SK-N-SH (cell line): ENCODE measurements around the gene ANKS1B. TPM values are rescaled to one million over a fixed set of nuclear protein-coding genes. Genes with fewer than 3 reads are reported as not detected.

Experiments used
- CTCF ChIA-PET: fragments of 300-600, 350-600 bp; formaldehyde crosslinking; extraction: SDS; loops from one replicate; lab custom pipeline; 2021; lab: Yijun Ruan, JAX
- POLR2A ChIA-PET: fragments of 350-600 bp; sonication (Branson Sonifier 250); formaldehyde crosslinking; extraction: SDS; loops from one replicate; lab custom pipeline; 2020; ENCODE audit warnings: antibody characterized with exemption, inconsistent platforms; lab: Yijun Ruan, JAX
- DNase-seq: peaks from one replicate; pipeline ENCODE4 v3.0.0; 2012
- H2AFZ ChIP-seq: fragments of 200-600 bp; sonication (generic); 2 replicates; pipeline ENCODE4 v1.8.1; 2016; ENCODE audit warnings: antibody characterized with exemption, mild to moderate bottlenecking, low read depth
- H3F3A ChIP-seq: fragments of 200-600 bp; sonication (generic); replicated peaks from 2 replicates; pipeline ENCODE3; 2016; ENCODE audit warnings: antibody characterized with exemption, mild to moderate bottlenecking; ENCODE audit not compliant: insufficient read depth
- H3K27ac ChIP-seq, 2 experiments: fragments of 200-500 bp in 1 of 2; fragments of 200-600 bp in 1 of 2; sonication (Bioruptor generic) in 1 of 2; sonication (generic), shearing (Covaris generic) in 1 of 2; 2 replicates each; pipeline versions ENCODE4 v1.5.1 to v1.6.1; 2014 to 2016; ENCODE audit warnings: low read depth in 2 of 2, inconsistent platforms in 1 of 2, low read length in 1 of 2, mild to moderate bottlenecking in 1 of 2, mixed read lengths in 1 of 2
- H3K27me3 ChIP-seq: fragments of 200-600 bp; sonication (generic), shearing (Covaris generic); 2 replicates; pipeline ENCODE4 v1.6.1; 2016; ENCODE audit warnings: mixed run types; ENCODE audit not compliant: insufficient read depth
- H3K36me3 ChIP-seq, 2 experiments: fragments of 200-500 bp in 1 of 2; fragments of 200-600 bp in 1 of 2; sonication (Bioruptor generic) in 1 of 2; sonication (generic) in 1 of 2; replicated peaks in 1 of 2; 2 replicates each; pipeline versions ENCODE3 to v1.5.1; 2014 to 2016; ENCODE audit warnings: low read length in 1 of 2, mild to moderate bottlenecking in 1 of 2; ENCODE audit not compliant: insufficient read depth in 2 of 2, control insufficient read depth in 1 of 2
- H3K4me1 ChIP-seq, 2 experiments: fragments of 200-500 bp in 1 of 2; fragments of 200-600 bp in 1 of 2; sonication (Bioruptor generic) in 1 of 2; sonication (generic), shearing (Covaris generic) in 1 of 2; 2 replicates each; pipeline versions ENCODE4 v1.5.1 to v1.6.1; 2014 to 2016; ENCODE audit warnings: low read depth in 1 of 2, low read length in 1 of 2, mixed run types in 1 of 2; ENCODE audit not compliant: insufficient read depth in 2 of 2, control insufficient read depth in 1 of 2
- H3K4me2 ChIP-seq: fragments of 200-600 bp; sonication (generic), shearing (Covaris generic); 2 replicates; pipeline ENCODE4 v1.6.1; 2017; ENCODE audit warnings: mixed run types
- H3K4me3 ChIP-seq, 2 experiments: fragments of 200-500 bp in 1 of 2; fragments of 200-600 bp in 1 of 2; sonication (Bioruptor generic) in 1 of 2; sonication (generic), shearing (Covaris generic) in 1 of 2; 2 replicates each; pipeline versions ENCODE4 v1.5.1 to v1.8.1; 2014 to 2016; ENCODE audit warnings: low read depth in 2 of 2, inconsistent platforms in 1 of 2, low read length in 1 of 2, mild to moderate bottlenecking in 1 of 2, mixed read lengths in 1 of 2, moderate library complexity in 1 of 2
- H3K79me2 ChIP-seq: fragments of 200-600 bp; sonication (generic); 2 replicates; pipeline ENCODE4 v1.8.1; 2017; ENCODE audit warnings: mild to moderate bottlenecking; ENCODE audit not compliant: insufficient read depth
- H3K9ac ChIP-seq: fragments of 200-600 bp; sonication (generic); 2 replicates; pipeline ENCODE4 v1.6.1; 2017; ENCODE audit warnings: mixed run types
- H3K9me2 ChIP-seq: fragments of 200-600 bp; sonication (generic); 2 replicates; pipeline ENCODE4 v1.6.1; 2017; ENCODE audit warnings: mixed run types
- H3K9me3 ChIP-seq: fragments of 200-600 bp; sonication (generic); 2 replicates; pipeline ENCODE4 v1.6.1; 2017; ENCODE audit warnings: mixed run types, mild to moderate bottlenecking, moderate library complexity
- H4K20me1 ChIP-seq: fragments of 200-600 bp; sonication (generic); 2 replicates; pipeline ENCODE4 v1.6.1; 2017; ENCODE audit warnings: mild to moderate bottlenecking, mixed run types; ENCODE audit not compliant: insufficient read depth
- CHD2 ChIP-seq: fragments of 150-350 bp; IDR thresholded peaks from 2 replicates; pipeline ENCODE4 v1.6.1; 2018; ENCODE audit warnings: low read length; ENCODE audit not compliant: partially characterized antibody
- ELF1 ChIP-seq: IDR thresholded peaks from 2 replicates; pipeline ENCODE4 v1.4.0; 2012
- EZH2phosphoT487 ChIP-seq: fragments of 200-600 bp; sonication (generic); IDR thresholded peaks from 2 replicates; pipeline ENCODE4 v1.6.1; 2017; ENCODE audit warnings: low read depth, mixed run types, mild to moderate bottlenecking, antibody characterized with exemption, moderate library complexity, borderline replicate concordance
- FOSL2 ChIP-seq: IDR thresholded peaks from 2 replicates; pipeline ENCODE4 v1.4.0; 2012; ENCODE audit warnings: low read depth, mild to moderate bottlenecking, moderate library complexity, borderline replicate concordance
- FOXM1 ChIP-seq: IDR thresholded peaks from 2 replicates; pipeline ENCODE4 v1.4.0; 2012; ENCODE audit warnings: low read depth, mild to moderate bottlenecking
- GABPA ChIP-seq: IDR thresholded peaks from 2 replicates; pipeline ENCODE4 v1.4.0; 2012; ENCODE audit warnings: low read depth, mild to moderate bottlenecking
- GATA2 ChIP-seq: sonication (generic); formaldehyde crosslinking; IDR thresholded peaks from 2 replicates; pipeline ENCODE4 v1.5.0; 2020; ENCODE audit warnings: mild to moderate bottlenecking, missing genetic modification reagents
- JUND ChIP-seq: IDR thresholded peaks from 2 replicates; pipeline ENCODE4 v1.4.0; 2012
- MEF2A ChIP-seq: IDR thresholded peaks from 2 replicates; pipeline ENCODE4 v1.4.0; 2012; ENCODE audit warnings: low read depth, borderline replicate concordance
- MXI1 ChIP-seq: IDR thresholded peaks from 2 replicates; pipeline ENCODE4 v1.6.1; 2012; ENCODE audit warnings: mild to moderate bottlenecking, low read depth, low read length, improper control_type of control experiment
- NFIC ChIP-seq: IDR thresholded peaks from 2 replicates; pipeline ENCODE4 v1.4.0; 2012; ENCODE audit warnings: borderline replicate concordance
- POLR2AphosphoS5 ChIP-seq: IDR thresholded peaks from 2 replicates; pipeline ENCODE4 v1.6.1; 2012; ENCODE audit warnings: low read depth, low read length
- RCOR1 ChIP-seq: fragments of 150-350 bp; IDR thresholded peaks from 2 replicates; pipeline ENCODE4 v1.6.1; 2017; ENCODE audit warnings: antibody characterized with exemption, low read length
- RXRA ChIP-seq: IDR thresholded peaks from 2 replicates; pipeline ENCODE4 v1.4.0; 2012; ENCODE audit warnings: low read depth, mild to moderate bottlenecking, borderline replicate concordance
- SIN3A ChIP-seq: IDR thresholded peaks from 2 replicates; pipeline ENCODE4 v1.6.1; 2012; ENCODE audit warnings: low read depth, mild to moderate bottlenecking, low read length, moderate library complexity, borderline replicate concordance
- SMC3 ChIP-seq: IDR thresholded peaks from 2 replicates; pipeline ENCODE4 v1.6.1; 2012; ENCODE audit warnings: low read depth, low read length, improper control_type of control experiment
- TAF1 ChIP-seq: IDR thresholded peaks from 2 replicates; pipeline ENCODE4 v1.6.1; 2012; ENCODE audit warnings: low read depth, mild to moderate bottlenecking, low read length, moderate library complexity, borderline replicate concordance
- TCF12 ChIP-seq: IDR thresholded peaks from 2 replicates; pipeline ENCODE4 v1.4.0; 2012
- WGBS: methylation state at CpG from one replicate; pipeline ENCODE4 v1.1.6; 2017; ENCODE audit warnings: low lambda C conversion rate; 5-methylcytosine and 5-hydroxymethylcytosine counted together
- polyA plus RNA-seq, 3 experiments: library from polyadenylated mRNA; depleted of rRNA; stranded (reverse); fragments of >200 nt; gene quantifications; 2 replicates each; pipeline ENCODE4 v1.2.3, GENCODE V29; 2012
- TF ChIP-seq, protein P1 (sequence below): fragments of 150-350 bp; IDR thresholded peaks from 2 replicates; pipeline ENCODE4 v1.6.1; 2016; ENCODE audit warnings: mild to moderate bottlenecking, low read depth, low read length
- TF ChIP-seq, protein P2 (sequence below): IDR thresholded peaks from 2 replicates; pipeline ENCODE4 v1.4.0; 2012; ENCODE audit warnings: low read depth
- TF ChIP-seq, protein P3 (sequence below): IDR thresholded peaks from 2 replicates; pipeline ENCODE4 v1.4.0; 2012; ENCODE audit warnings: low read depth, borderline replicate concordance
- TF ChIP-seq, protein P4 (sequence below): IDR thresholded peaks from 2 replicates; pipeline ENCODE4; 2012
- TF ChIP-seq, protein P5 (sequence below): IDR thresholded peaks from 2 replicates; pipeline ENCODE4 v1.4.0; 2012; ENCODE audit warnings: low read depth, borderline replicate concordance

Gene ANKS1B
- polyA plus RNA-seq, 1 of the 3 experiments (the other 2 are of a cell fraction), result 1.8 TPM

DNA sequence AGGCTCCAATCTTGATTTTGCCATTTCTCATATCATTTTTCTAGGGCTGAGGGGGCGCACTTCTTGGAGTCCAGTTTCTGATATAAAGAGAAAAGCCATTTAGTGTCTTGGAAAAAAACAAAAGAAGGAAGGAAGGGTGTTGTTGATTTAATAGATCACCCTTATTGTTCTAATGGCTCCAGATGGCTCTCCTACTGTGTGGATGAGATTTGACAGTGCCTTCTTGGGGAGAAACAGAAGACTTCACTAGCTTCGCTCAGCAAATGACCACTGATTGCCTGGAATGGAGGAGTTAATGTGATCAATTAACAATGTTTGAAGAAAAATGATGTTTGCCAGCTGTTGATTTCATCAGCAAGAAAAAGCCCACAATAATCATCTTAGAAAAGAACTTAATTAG, 1123.5 kb downstream of the ANKS1B start:
- H2AFZ ChIP-seq, result no peak overlapping the region
- H3K4me1 ChIP-seq, result no peaks in the 10 kb centered on the region
- H3K27me3 ChIP-seq, result no peaks in the 10 kb centered on the region
- ChIA-PET CTCF (interaction anchor here (1.6 kb wide), 1 partner anchor 11 kb away, joined by 4 read pairs; no protein-coding TSS in a partner anchor), POLR2A (no interaction called here)
- H3K4me2 ChIP-seq, result no peak overlapping the region
- no peak overlapping the region for H3K4me3 ChIP-seq
- H3K36me3 ChIP-seq, result no peaks in the 10 kb centered on the region
- TF ChIP-seq, protein P1, sequence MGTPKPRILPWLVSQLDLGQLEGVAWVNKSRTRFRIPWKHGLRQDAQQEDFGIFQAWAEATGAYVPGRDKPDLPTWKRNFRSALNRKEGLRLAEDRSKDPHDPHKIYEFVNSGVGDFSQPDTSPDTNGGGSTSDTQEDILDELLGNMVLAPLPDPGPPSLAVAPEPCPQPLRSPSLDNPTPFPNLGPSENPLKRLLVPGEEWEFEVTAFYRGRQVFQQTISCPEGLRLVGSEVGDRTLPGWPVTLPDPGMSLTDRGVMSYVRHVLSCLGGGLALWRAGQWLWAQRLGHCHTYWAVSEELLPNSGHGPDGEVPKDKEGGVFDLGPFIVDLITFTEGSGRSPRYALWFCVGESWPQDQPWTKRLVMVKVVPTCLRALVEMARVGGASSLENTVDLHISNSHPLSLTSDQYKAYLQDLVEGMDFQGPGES, result no peak
- TF ChIP-seq FOXM1, result no peak
- TF ChIP-seq RXRA, result no peak
- no peak for TF ChIP-seq MEF2A
- no peak for TF ChIP-seq JUND
- TF ChIP-seq FOSL2, result no peak
- TF ChIP-seq, protein P2, sequence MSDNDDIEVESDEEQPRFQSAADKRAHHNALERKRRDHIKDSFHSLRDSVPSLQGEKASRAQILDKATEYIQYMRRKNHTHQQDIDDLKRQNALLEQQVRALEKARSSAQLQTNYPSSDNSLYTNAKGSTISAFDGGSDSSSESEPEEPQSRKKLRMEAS, result no peak
- TF ChIP-seq RCOR1, result no peak
- no peak for TF ChIP-seq ELF1
- TF ChIP-seq, protein P3, sequence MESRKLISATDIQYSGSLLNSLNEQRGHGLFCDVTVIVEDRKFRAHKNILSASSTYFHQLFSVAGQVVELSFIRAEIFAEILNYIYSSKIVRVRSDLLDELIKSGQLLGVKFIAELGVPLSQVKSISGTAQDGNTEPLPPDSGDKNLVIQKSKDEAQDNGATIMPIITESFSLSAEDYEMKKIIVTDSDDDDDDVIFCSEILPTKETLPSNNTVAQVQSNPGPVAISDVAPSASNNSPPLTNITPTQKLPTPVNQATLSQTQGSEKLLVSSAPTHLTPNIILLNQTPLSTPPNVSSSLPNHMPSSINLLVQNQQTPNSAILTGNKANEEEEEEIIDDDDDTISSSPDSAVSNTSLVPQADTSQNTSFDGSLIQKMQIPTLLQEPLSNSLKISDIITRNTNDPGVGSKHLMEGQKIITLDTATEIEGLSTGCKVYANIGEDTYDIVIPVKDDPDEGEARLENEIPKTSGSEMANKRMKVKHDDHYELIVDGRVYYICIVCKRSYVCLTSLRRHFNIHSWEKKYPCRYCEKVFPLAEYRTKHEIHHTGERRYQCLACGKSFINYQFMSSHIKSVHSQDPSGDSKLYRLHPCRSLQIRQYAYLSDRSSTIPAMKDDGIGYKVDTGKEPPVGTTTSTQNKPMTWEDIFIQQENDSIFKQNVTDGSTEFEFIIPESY, result no peak
- TF ChIP-seq NFIC, result no peak
- TF ChIP-seq CHD2, result no peak
- TF ChIP-seq TAF1, result no peak
- TF ChIP-seq SMC3, result no peak
- TF ChIP-seq POLR2AphosphoS5, result no peak
- no peaks in the 10 kb centered on the region for H3K79me2 ChIP-seq
- H3K27ac ChIP-seq, result no peak overlapping the region
- WGBS, result 58% methylated on average over 2 of the region's 2 CpGs
- H3F3A ChIP-seq, result no peaks in the 10 kb centered on the region
- no peaks in the 10 kb centered on the region for H3K9me2 ChIP-seq
- H3K9me3 ChIP-seq, result no peaks in the 10 kb centered on the region
- H4K20me1 ChIP-seq, result no peaks in the 10 kb centered on the region
- no peak for DNase-seq
- H3K9ac ChIP-seq, result no peak overlapping the region

DNA sequence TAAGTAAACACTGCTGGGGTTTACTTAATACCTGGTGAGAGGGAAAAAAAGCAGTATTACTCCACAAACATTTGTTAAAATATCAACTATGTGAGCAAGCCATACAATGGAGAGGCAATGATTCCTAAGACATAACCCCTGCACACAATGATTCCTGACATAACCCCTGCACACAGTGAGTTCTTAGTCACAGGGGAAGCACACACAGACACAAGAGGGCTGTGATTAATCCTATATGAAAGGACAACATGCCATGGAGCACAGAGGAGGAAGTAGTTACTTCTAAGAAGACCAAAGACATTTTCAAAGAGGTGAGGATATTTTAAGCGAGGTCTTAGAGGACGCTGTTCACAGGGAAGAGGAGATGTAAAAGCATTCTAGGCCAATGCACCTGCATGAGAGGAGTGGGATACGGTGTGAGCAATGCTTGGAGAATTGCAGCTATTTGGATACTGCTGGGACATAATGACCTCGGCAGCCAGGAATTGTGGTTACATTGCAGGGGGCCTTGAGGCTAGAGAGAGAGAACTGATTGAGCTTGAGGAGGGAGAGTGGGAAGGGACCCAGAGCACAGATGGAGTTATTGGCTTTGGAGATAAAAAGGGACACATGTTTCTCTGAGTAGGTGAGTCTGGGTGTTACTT, 1127.7 kb downstream of the ANKS1B start:
- H3F3A ChIP-seq, result no peaks in the 10 kb centered on the region
- H3K9ac ChIP-seq, result no peak overlapping the region
- CTCF ChIA-PET, result no interaction called here
- no peaks in the 10 kb centered on the region for H3K27me3 ChIP-seq
- 44% methylated on average over 4 of the region's 4 CpGs for WGBS
- H2AFZ ChIP-seq, result no peak overlapping the region
- no peaks in the 10 kb centered on the region for H3K79me2 ChIP-seq
- POLR2A ChIA-PET, result no interaction called here
- H3K36me3 ChIP-seq, result no peaks in the 10 kb centered on the region
- no peaks in the 10 kb centered on the region for H4K20me1 ChIP-seq
- no peak overlapping the region for H3K27ac ChIP-seq
- H3K4me1 ChIP-seq, result no peaks in the 10 kb centered on the region
- H3K4me2 ChIP-seq, result no peak overlapping the region
- H3K9me2 ChIP-seq, result no peaks in the 10 kb centered on the region
- H3K9me3 ChIP-seq, result no peaks in the 10 kb centered on the region
- no peak overlapping the region for H3K4me3 ChIP-seq
- no peak for DNase-seq
- TF ChIP-seq, protein P2, result no peak
- TF ChIP-seq SIN3A (no peak), JUND (no peak), GATA2 (no peak), MXI1 (no peak), MEF2A (no peak), EZH2phosphoT487 (no peak), RCOR1 (no peak), TCF12 (no peak), GABPA (no peak)
- TF ChIP-seq, protein P4, sequence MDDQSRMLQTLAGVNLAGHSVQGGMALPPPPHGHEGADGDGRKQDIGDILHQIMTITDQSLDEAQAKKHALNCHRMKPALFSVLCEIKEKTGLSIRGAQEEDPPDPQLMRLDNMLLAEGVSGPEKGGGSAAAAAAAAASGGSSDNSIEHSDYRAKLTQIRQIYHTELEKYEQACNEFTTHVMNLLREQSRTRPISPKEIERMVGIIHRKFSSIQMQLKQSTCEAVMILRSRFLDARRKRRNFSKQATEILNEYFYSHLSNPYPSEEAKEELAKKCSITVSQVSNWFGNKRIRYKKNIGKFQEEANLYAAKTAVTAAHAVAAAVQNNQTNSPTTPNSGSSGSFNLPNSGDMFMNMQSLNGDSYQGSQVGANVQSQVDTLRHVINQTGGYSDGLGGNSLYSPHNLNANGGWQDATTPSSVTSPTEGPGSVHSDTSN, result no peak
- TF ChIP-seq, protein P5, sequence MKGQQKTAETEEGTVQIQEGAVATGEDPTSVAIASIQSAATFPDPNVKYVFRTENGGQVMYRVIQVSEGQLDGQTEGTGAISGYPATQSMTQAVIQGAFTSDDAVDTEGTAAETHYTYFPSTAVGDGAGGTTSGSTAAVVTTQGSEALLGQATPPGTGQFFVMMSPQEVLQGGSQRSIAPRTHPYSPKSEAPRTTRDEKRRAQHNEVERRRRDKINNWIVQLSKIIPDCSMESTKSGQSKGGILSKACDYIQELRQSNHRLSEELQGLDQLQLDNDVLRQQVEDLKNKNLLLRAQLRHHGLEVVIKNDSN, result no peak
